IMR-90 (cell line): ENCODE measurements around the gene YAF2. TPM values are rescaled to one million over a fixed set of nuclear protein-coding genes. Genes with fewer than 3 reads are reported as not detected.

Source experiments
- ATAC-seq: fragments of 200-7000 bp; cut with Tn5 transposase; 2 replicates; pipeline ENCODE4 v1.9.1; 2020; ENCODE audit warnings: low read depth, mild to moderate bottlenecking, moderate library complexity
- BruUV-seq: library from RNA; stranded (reverse); fragments of 400-500 nt; replicated peaks from 2 replicates; lab custom pipeline; 2021; lab: Mats Ljungman, UMichigan
- CTCF ChIA-PET: fragments of 300-600 bp; formaldehyde crosslinking; extraction: SDS; loops from one replicate; lab custom pipeline; 2021; ENCODE audit warnings: antibody characterized with exemption; lab: Yijun Ruan, JAX
- POLR2A ChIA-PET: fragments of 300-600 bp; sonication (Branson Sonifier 250); formaldehyde crosslinking; loops from one replicate; lab custom pipeline; 2022; ENCODE audit warnings: antibody characterized with exemption; ENCODE audit not compliant: unreplicated experiment; lab: Charles Lee
- DNase-seq: peaks from one replicate; pipeline ENCODE4 v3.0.0; 2013
- H2AFZ ChIP-seq: replicated peaks from 2 replicates; pipeline ENCODE3; 2013; ENCODE audit warnings: low read length, mild to moderate bottlenecking; ENCODE audit not compliant: poor library complexity
- H2AK5ac ChIP-seq: 2 replicates; pipeline ENCODE4 v1.6.1; 2013; ENCODE audit warnings: low read depth, low read length, inconsistent platforms
- H2AK9ac ChIP-seq: replicated peaks from 2 replicates; pipeline ENCODE3; 2013; ENCODE audit warnings: mild to moderate bottlenecking, low read depth, low read length, moderate library complexity; ENCODE audit not compliant: poor library complexity
- H2BK120ac ChIP-seq: 2 replicates; pipeline ENCODE4 v1.6.1; 2013; ENCODE audit warnings: low read depth, low read length, inconsistent platforms
- H2BK15ac ChIP-seq: 3 replicates; pipeline ENCODE4 v1.6.1; 2013; ENCODE audit warnings: low read depth, low read length, inconsistent platforms
- H2BK20ac ChIP-seq: 2 replicates; pipeline ENCODE4 v1.6.1; 2013; ENCODE audit warnings: low read depth, mild to moderate bottlenecking, inconsistent platforms, low read length, moderate library complexity
- H2BK5ac ChIP-seq: 2 replicates; pipeline ENCODE4 v1.6.1; 2013; ENCODE audit warnings: mild to moderate bottlenecking, low read depth, low read length, inconsistent platforms; ENCODE audit not compliant: poor library complexity, severe bottlenecking
- H3K14ac ChIP-seq: replicated peaks from 2 replicates; pipeline ENCODE4 v1.6.1; 2013; ENCODE audit warnings: low read depth, low read length, inconsistent platforms
- H3K18ac ChIP-seq: 2 replicates; pipeline ENCODE4 v1.6.1; 2013; ENCODE audit warnings: low read depth, low read length, control low read depth
- H3K23ac ChIP-seq: 2 replicates; pipeline ENCODE4 v1.6.1; 2013; ENCODE audit warnings: low read depth, low read length, inconsistent platforms
- H3K27ac ChIP-seq: 2 replicates; pipeline ENCODE4 v1.5.1; 2013; ENCODE audit warnings: mild to moderate bottlenecking, control low read depth, low read length; ENCODE audit not compliant: insufficient read depth
- H3K27me3 ChIP-seq: 2 replicates; pipeline ENCODE4 v1.6.1; 2013; ENCODE audit warnings: low read length; ENCODE audit not compliant: control insufficient read depth, insufficient read depth
- H3K36me3 ChIP-seq: 2 replicates; pipeline ENCODE4 v1.6.1; 2013; ENCODE audit warnings: low read length, mixed read lengths; ENCODE audit not compliant: control insufficient read depth, insufficient read depth
- H3K4ac ChIP-seq: 2 replicates; pipeline ENCODE4 v1.6.1; 2013; ENCODE audit warnings: low read depth, low read length, inconsistent platforms
- H3K4me1 ChIP-seq: 2 replicates; pipeline ENCODE4 v1.6.1; 2013; ENCODE audit warnings: low read length, mixed read lengths; ENCODE audit not compliant: control insufficient read depth, insufficient read depth
- H3K4me2 ChIP-seq: 2 replicates; pipeline ENCODE4 v1.6.1; 2013; ENCODE audit warnings: low read depth, mild to moderate bottlenecking, control low read depth, low read length, moderate library complexity
- H3K4me3 ChIP-seq: 2 replicates; pipeline ENCODE4 v1.5.1; 2013; ENCODE audit warnings: low read depth, mild to moderate bottlenecking, control low read depth, low read length, moderate library complexity; ENCODE audit not compliant: insufficient read depth
- H3K56ac ChIP-seq: 2 replicates; pipeline ENCODE4 v1.6.1; 2013; ENCODE audit warnings: low read length, inconsistent platforms; ENCODE audit not compliant: insufficient read depth; ENCODE audit errors: extremely low read depth
- H3K79me1 ChIP-seq, 2 experiments: 2 replicates each; pipeline ENCODE4 v1.6.1; 2013; ENCODE audit warnings: low read length in 2 of 2, inconsistent platforms in 1 of 2, low read depth in 1 of 2
- H3K9ac ChIP-seq: 2 replicates; pipeline ENCODE4 v1.6.1; 2013; ENCODE audit warnings: low read depth, low read length, control low read depth
- H3K9me1 ChIP-seq: 2 replicates; pipeline ENCODE4 v1.6.1; 2013; ENCODE audit warnings: low read length, inconsistent platforms; ENCODE audit not compliant: insufficient read depth
- H3K9me3 ChIP-seq: 2 replicates; pipeline ENCODE4 v1.6.1; 2013; ENCODE audit warnings: low read length; ENCODE audit not compliant: control insufficient read depth, insufficient read depth
- H4K20me1 ChIP-seq: 2 replicates; pipeline ENCODE4 v1.6.1; 2013; ENCODE audit warnings: low read length, inconsistent platforms; ENCODE audit not compliant: insufficient read depth
- H4K5ac ChIP-seq: 2 replicates; pipeline ENCODE4 v1.6.1; 2013; ENCODE audit warnings: mild to moderate bottlenecking, low read depth, low read length, control low read depth
- H4K8ac ChIP-seq, 2 experiments: 2 replicates each; pipeline ENCODE4 v1.6.1; 2013; ENCODE audit warnings: low read depth in 2 of 2, low read length in 2 of 2, control low read depth in 1 of 2, inconsistent platforms in 1 of 2
- H4K91ac ChIP-seq: 2 replicates; pipeline ENCODE4 v1.6.1; 2013; ENCODE audit warnings: low read depth, low read length, inconsistent platforms; ENCODE audit not compliant: insufficient read depth
- BHLHE40 ChIP-seq: fragments of 150-350 bp; IDR thresholded peaks from 2 replicates; pipeline ENCODE4 v1.6.1; 2016; ENCODE audit warnings: mild to moderate bottlenecking, low read depth, low read length
- FOS ChIP-seq: fragments of 150-350 bp; IDR thresholded peaks from 2 replicates; pipeline ENCODE4 v1.6.1; 2016; ENCODE audit warnings: low read depth, low read length
- MXI1 ChIP-seq: IDR thresholded peaks from 2 replicates; pipeline ENCODE4 v1.6.1; 2012; ENCODE audit warnings: low read depth, mild to moderate bottlenecking, low read length, moderate library complexity, borderline replicate concordance
- NFE2L2 ChIP-seq: fragments of 150-350 bp; IDR thresholded peaks from 2 replicates; pipeline ENCODE4 v1.6.1; 2016; ENCODE audit warnings: low read depth, mild to moderate bottlenecking, low read length
- RCOR1 ChIP-seq: IDR thresholded peaks from 2 replicates; pipeline ENCODE4 v1.6.1; 2012; ENCODE audit warnings: mild to moderate bottlenecking, low read length, improper control_type of control experiment; ENCODE audit not compliant: insufficient replicate concordance
- WGBS, 2 experiments: methylation state at CpG; one replicate each; pipeline versions ENCODE4 v1.1.5 to v1.1.7; 2013; ENCODE audit warnings: missing lambda C conversion rate in 2 of 2; ENCODE audit not compliant: insufficient read length in 1 of 2; ENCODE audit errors: extremely low coverage in 2 of 2; 5-methylcytosine and 5-hydroxymethylcytosine counted together
- dilution Hi-C: fragments of 300-500 bp; cut with HindIII; formaldehyde crosslinking; loops from one replicate; pipeline ENCODE4 v1.14.3; 2018; ENCODE audit warnings: low sequenced_read_pairs; ENCODE audit not compliant: unreplicated experiment
- in situ Hi-C: fragments of 300-500 bp; cut with MboI; formaldehyde crosslinking; loops from 3 replicates; pipeline ENCODE4 v1.14.3; 2019; ENCODE audit warnings: low sequenced_read_pairs, inconsistent platforms, mixed read lengths
- intact Hi-C: fragments of 100-400 bp; cut with micrococcal nuclease; formaldehyde crosslinking; loops from 2 replicates; pipeline ENCODE4 v1.10.0; 2022
- polyA plus RNA-seq, 3 experiments: library from polyadenylated mRNA; depleted of rRNA; stranded (reverse); fragments of >200 nt; gene quantifications; 2 replicates each; pipeline ENCODE4 v1.2.3, GENCODE V29; 2012; ENCODE audit warnings: low replicate concordance in 1 of 3
- total RNA-seq: library from RNA; depleted of rRNA; stranded (reverse); fragments of >200 nt; gene quantifications from 2 replicates; pipeline ENCODE4 v1.2.3, GENCODE V29; 2012
- TF ChIP-seq, protein P1 (sequence below): conservative IDR thresholded peaks from 2 replicates; pipeline ENCODE4 v1.5.1; 2012; ENCODE audit warnings: mild to moderate bottlenecking, low read depth, low read length, improper control_type of control experiment

Gene YAF2
- total and polyA plus RNA-seq, 2 of the 4 experiments (the other 2 are of a cell fraction) = 7.9 to 14.2 TPM

DNA sequence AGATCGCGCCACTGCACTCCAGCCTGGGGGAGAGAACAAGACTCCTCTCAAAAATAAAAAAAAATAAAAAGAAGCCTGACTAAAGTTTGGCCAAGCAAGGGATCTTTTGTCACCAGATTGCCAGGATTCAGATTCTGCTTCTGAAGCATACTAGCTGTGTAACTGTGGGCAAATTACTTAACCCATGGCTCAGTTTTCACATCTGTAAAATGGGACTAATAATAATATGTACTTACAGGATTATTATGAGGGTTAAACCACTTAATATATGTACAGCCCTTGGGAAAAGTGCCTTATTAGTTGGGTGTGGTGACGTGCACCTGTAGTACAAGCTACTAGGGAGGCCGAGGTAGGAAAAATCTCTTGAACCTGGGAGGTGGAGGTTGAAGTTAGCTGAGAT, 21.7 kb upstream of the YAF2 start:
- in situ Hi-C loops = no loop called here
- H3K4me1 ChIP-seq = no peaks in the 10 kb centered on the region
- no peak overlapping the region for H2BK20ac ChIP-seq
- H3K79me1 ChIP-seq = no peaks in the 10 kb centered on the region
- no peak overlapping the region for H3K27ac ChIP-seq
- H3K18ac ChIP-seq = no peak overlapping the region
- intact Hi-C loops = no loop called here
- dilution Hi-C loops = no loop called here
- no peak overlapping the region for H2BK120ac ChIP-seq
- no peak overlapping the region for H4K5ac ChIP-seq
- no peak overlapping the region for H2AK9ac ChIP-seq
- H4K91ac ChIP-seq = no peak overlapping the region
- no peak overlapping the region for H2AFZ ChIP-seq
- H3K14ac ChIP-seq = no peak overlapping the region
- BruUV-seq = no TSS peak
- no peak overlapping the region for H3K9ac ChIP-seq
- no peak overlapping the region for H2BK15ac ChIP-seq
- H3K36me3 ChIP-seq = no peaks in the 10 kb centered on the region
- H2AK5ac ChIP-seq = no peak overlapping the region
- no peak overlapping the region for H3K23ac ChIP-seq
- ATAC-seq (no peak), DNase-seq (no peak)
- no peak overlapping the region for H3K4me3 ChIP-seq
- no peaks in the 10 kb centered on the region for H4K20me1 ChIP-seq
- no peak overlapping the region for H3K4ac ChIP-seq
- ChIA-PET CTCF (interaction anchor here (0.6 kb wide), 1 partner anchor 33 kb away, joined by 3 read pairs; no protein-coding TSS in a partner anchor), POLR2A (no interaction called here)
- no peak overlapping the region for H2BK5ac ChIP-seq
- H3K27me3 ChIP-seq = no peaks in the 10 kb centered on the region
- no peak overlapping the region for H4K8ac ChIP-seq
- no peaks in the 10 kb centered on the region for H3K9me3 ChIP-seq
- TF ChIP-seq MXI1 (no peak), BHLHE40 (no peak), NFE2L2 (no peak), RCOR1 (no peak), FOS (no peak)
- TF ChIP-seq, protein P1, sequence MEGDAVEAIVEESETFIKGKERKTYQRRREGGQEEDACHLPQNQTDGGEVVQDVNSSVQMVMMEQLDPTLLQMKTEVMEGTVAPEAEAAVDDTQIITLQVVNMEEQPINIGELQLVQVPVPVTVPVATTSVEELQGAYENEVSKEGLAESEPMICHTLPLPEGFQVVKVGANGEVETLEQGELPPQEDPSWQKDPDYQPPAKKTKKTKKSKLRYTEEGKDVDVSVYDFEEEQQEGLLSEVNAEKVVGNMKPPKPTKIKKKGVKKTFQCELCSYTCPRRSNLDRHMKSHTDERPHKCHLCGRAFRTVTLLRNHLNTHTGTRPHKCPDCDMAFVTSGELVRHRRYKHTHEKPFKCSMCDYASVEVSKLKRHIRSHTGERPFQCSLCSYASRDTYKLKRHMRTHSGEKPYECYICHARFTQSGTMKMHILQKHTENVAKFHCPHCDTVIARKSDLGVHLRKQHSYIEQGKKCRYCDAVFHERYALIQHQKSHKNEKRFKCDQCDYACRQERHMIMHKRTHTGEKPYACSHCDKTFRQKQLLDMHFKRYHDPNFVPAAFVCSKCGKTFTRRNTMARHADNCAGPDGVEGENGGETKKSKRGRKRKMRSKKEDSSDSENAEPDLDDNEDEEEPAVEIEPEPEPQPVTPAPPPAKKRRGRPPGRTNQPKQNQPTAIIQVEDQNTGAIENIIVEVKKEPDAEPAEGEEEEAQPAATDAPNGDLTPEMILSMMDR = no peak
- H3K9me1 ChIP-seq = no peaks in the 10 kb centered on the region
- no CpG with 5 or more reads among the region's 4 CpGs for WGBS, 2 experiments
- no peak overlapping the region for H3K4me2 ChIP-seq
- no peak overlapping the region for H3K56ac ChIP-seq
